ENCODE results near the gene C1orf115. TPM values are rescaled to one million over a fixed set of nuclear protein-coding genes. Genes with fewer than 3 reads are reported as not detected.

C1orf115 gene
- total RNA-seq = 100 to 1,000 TPM in 3 of 4 donors, 10 to 100 TPM in 1; 61.1 to 228 (median 177) TPM

- TF ChIP-seq POLR2A (IDR thresholded peaks at IDR 0.05) (peak; percentile 87 to 90), CTCF (IDR thresholded peaks at IDR 0.05) (peak; percentile 79 to 99 (median 93))
- peak; percentile 68 to 93 (median 90) for DNase-seq
- Histone ChIP-seq H3K4me1 (no peaks in the 10 kb centered on the region), H3K4me3 (peak within 1 kb of the TSS; percentile 51 to 94 (median 74)), H3K36me3 (no peaks in the 10 kb centered on the region), H3K27ac (peak within 1 kb of the TSS; percentile 73 to 90 (median 82)), H3K27me3 (no peaks in the 10 kb centered on the region), H3K9me3 (no peaks in the 10 kb centered on the region)
Observed at GRCh38 chr1:220690140-220691052, at the start of gene C1orf115. Gene C1orf115, plus strand, starts transcription at chr1:220690363. Its CDS starts 40 bp downstream, at chr1:220690403.

- Histone ChIP-seq H3K27ac (no peak overlapping the region), H3K4me3 (no peak overlapping the region), H3K9me3 (no peaks in the 10 kb centered on the region), H3K4me1 (no peaks in the 10 kb centered on the region), H3K36me3 (no peaks in the 10 kb centered on the region), H3K27me3 (no peaks in the 10 kb centered on the region)
- TF ChIP-seq CTCF (IDR thresholded peaks at IDR 0.05) (no peak), POLR2A (IDR thresholded peaks at IDR 0.05) (no peak)
- DNase-seq = no peak
Observed at GRCh38 chr1:220642285-220642684, 47.9 kb upstream of the C1orf115 start.

GRCh38 chr1:220652995-220653394, 37.2 kb upstream of the C1orf115 start:
- Histone ChIP-seq H3K36me3 (no peaks in the 10 kb centered on the region), H3K9me3 (no peaks in the 10 kb centered on the region), H3K4me1 (no peaks in the 10 kb centered on the region), H3K4me3 (no peak overlapping the region), H3K27me3 (no peaks in the 10 kb centered on the region), H3K27ac (no peak overlapping the region)
- no peak for DNase-seq
- TF ChIP-seq CTCF (IDR thresholded peaks at IDR 0.05) (no peak), POLR2A (IDR thresholded peaks at IDR 0.05) (no peak)

GRCh38 chr1:220655509-220655908, 34.7 kb upstream of the C1orf115 start:
- Histone ChIP-seq H3K9me3 (no peaks in the 10 kb centered on the region), H3K27ac (no peak overlapping the region), H3K4me1 (no peaks in the 10 kb centered on the region), H3K27me3 (no peaks in the 10 kb centered on the region), H3K36me3 (no peaks in the 10 kb centered on the region), H3K4me3 (no peak overlapping the region)
- no peak for DNase-seq
- no peak for TF ChIP-seq POLR2A (IDR thresholded peaks at IDR 0.05)
- TF ChIP-seq CTCF (IDR thresholded peaks at IDR 0.05) = no peak

- no peaks in the 10 kb centered on the region for H3K27me3 ChIP-seq
- H3K4me3 ChIP-seq = no peak overlapping the region
- H3K4me1 ChIP-seq = no peaks in the 10 kb centered on the region
- TF ChIP-seq POLR2A (IDR thresholded peaks at IDR 0.05) (no peak), CTCF (IDR thresholded peaks at IDR 0.05) (no peak)
- H3K27ac ChIP-seq = no peak overlapping the region
- H3K9me3 ChIP-seq = no peaks in the 10 kb centered on the region
- DNase-seq = no peak
- no peaks in the 10 kb centered on the region for H3K36me3 ChIP-seq
Observed at GRCh38 chr1:220655961-220656740, 34.0 kb upstream of the C1orf115 start.
